ENCODE data around the gene DNLZ.

- TF ChIP-seq POLR2A (IDR thresholded peaks at IDR 0.05; ENCODE audit: low read depth, low read length) (no peak), ZNF207 (IDR thresholded peaks at IDR 0.05; ENCODE audit: borderline replicate concordance) (no peak), CTCF (IDR thresholded peaks at IDR 0.05 in 2 of 3, conservative IDR thresholded peaks at IDR 0.05 in 1 of 3; ENCODE audit: control insufficient read depth in 2 of 3, extremely low read depth in 1 of 3, insufficient read depth in 1 of 3, low read depth in 3 of 3, low read length in 3 of 3) (no peak), ZNF24 (IDR thresholded peaks at IDR 0.05) (no peak), ZNF274 (IDR thresholded peaks at IDR 0.05; ENCODE audit: insufficient read depth, insufficient read length) (no peak), EZH2 (IDR thresholded peaks at IDR 0.05; ENCODE audit: borderline replicate concordance, control insufficient read depth, low read depth, low read length) (no peak), JUND (IDR thresholded peaks at IDR 0.05; ENCODE audit: low read depth, low read length) (no peak), E2F8 (IDR thresholded peaks at IDR 0.05; ENCODE audit: low read depth, partially characterized antibody) (no peak), TCF12 (IDR thresholded peaks at IDR 0.05; ENCODE audit: low read depth, low read length) (no peak), USF1 (IDR thresholded peaks at IDR 0.05; ENCODE audit: borderline replicate concordance, extremely low read length, insufficient read depth, low read depth, low read length) (no peak), YY1 (IDR thresholded peaks at IDR 0.05; ENCODE audit: low read depth, low read length) (no peak), WRNIP1 (IDR thresholded peaks at IDR 0.05; ENCODE audit: borderline replicate concordance, low read depth, low read length) (no peak)
Observed at GRCh38 chr9:136353088-136353487, 10.5 kb downstream of the DNLZ start.

Data from GM12878 (cell line).